IPS-18c (cell line): ENCODE measurements around the gene SAMM50.
A peak's percentile ranks its signal among the peaks of the same experiment; 100 is the strongest.

Experiments
- H3K4me3 ChIP-seq: 2 replicates; pipeline ENCODE4 v1.7.0; 2013; ENCODE audit warnings: low read depth, mild to moderate bottlenecking, low read length, moderate library complexity; ENCODE audit not compliant: insufficient read depth
- H3K9me3 ChIP-seq: one replicate; pipeline ENCODE4 v1.6.1; 2013; ENCODE audit warnings: mild to moderate bottlenecking, low read length, moderate library complexity; ENCODE audit not compliant: control insufficient read depth, insufficient read depth

The SAMM50 gene

DNA sequence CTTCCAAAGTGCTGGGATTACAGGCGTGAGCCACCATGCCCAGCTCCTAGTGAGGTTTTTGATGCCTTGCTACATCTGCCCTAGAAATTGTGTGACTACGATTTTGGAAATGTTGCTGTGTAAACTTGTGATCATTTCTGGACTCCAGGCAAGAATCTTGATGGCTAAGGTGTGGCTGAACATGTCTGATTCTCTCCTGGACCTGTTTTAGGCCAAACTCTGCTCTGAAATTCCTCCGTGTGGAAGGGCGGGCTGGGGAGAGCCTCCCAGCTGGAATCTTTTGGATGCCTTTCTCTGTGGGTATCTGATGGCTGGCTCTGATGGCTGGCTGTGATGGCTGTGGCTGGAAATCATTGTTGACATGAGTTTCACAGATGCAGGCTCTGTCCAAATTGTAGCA is 23.5 kb upstream of the SAMM50 start:
- H3K4me3 ChIP-seq: no peak overlapping the region
- H3K9me3 ChIP-seq: no peaks in the 10 kb centered on the region

DNA sequence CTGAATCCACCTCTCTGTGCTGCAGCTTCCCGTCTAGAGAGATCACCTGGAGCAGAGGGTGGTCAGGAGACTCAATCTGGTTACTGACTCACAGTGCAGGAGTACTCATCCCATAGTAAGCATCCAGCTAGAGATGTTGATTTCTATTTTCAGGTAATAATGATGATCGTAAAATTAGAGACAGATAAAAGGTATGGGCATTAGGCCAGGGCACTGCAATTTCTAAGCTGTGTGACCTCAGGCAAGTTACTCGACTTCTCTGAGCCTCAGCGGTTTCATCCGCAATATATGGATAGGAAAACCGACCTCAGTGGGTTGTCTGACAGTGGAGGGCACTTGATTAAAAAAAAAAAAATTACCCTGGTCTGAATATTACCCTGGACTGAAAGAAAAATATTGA is 13.8 kb upstream of the SAMM50 start:
- Histone ChIP-seq H3K9me3 (no peaks in the 10 kb centered on the region), H3K4me3 (no peak overlapping the region)

DNA sequence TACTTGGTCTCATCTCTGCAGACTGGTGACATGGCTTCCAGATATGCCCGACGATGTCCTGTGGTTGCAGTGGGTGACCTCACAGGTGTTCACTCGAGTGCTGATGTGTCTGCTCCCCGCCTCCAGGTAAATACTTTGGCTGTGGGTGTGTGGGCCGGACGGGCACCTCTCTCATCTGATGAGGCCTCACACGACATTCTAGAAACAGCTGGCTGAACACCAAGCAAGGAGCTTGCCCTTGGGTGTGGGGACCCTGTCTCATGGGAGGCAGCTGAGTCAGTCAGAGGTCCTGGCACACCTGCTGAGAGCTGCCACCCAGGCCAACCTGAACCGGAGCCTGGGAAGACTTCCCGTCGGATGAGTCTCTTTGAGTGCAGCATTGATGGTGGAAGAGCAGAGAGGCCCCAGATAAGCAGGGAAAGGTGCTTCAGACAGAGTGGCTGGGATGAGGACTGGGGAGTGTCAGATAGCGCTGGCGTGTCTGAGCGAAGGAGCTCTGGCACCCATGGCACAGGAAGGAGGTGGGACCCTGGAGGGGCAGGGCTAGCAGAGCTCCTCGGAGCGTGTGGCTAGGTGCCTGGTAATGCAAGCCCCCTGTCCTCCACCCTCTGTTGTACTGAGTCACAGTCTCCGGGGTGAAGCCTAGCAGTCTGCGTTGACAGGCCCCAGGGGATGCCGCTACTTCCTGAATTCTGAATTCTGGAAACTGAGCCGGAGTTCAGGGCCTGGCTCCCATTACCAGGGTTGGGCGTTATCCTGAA is 10.4 kb upstream of the SAMM50 start:
- Histone ChIP-seq H3K9me3 (no peaks in the 10 kb centered on the region), H3K4me3 (no peak overlapping the region)

DNA sequence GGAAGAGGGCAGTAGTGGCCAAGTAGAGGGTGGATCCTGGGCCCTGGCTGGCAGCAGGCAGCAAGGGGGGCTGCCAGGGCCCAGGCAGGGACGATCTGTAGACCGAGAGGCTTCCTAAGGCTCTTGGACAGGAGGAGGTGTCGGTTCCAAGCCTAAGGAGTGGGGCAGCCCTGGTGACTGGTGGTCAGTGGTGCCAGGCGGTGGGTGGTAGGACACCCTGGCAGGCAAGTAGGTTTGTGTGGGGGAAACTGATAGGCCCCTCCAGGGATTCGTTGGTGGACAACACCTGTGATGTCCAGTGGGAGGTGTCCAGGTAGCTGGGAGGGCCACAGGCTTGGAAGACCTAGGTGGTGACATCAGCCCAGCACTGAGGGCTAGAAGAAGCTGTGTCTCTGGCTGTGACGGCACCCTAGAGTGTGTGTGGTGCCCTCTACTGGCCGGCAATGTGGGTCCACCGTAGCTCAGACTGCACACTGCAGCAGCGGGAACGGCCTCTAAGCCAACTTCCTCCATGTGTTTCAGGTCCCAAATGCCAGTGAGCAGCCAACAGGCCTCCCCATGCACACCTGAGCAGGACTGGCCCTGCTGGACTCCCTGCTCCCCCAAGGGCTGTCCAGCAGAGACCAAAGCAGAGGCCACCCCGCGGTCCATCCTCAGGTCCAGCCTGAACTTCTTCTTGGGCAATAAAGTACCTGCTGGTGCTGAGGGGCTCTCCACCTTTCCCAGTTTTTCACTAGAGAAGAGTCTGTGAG is 9.4 kb upstream of the SAMM50 start:
- Histone ChIP-seq H3K9me3 (no peaks in the 10 kb centered on the region), H3K4me3 (no peak overlapping the region)

DNA sequence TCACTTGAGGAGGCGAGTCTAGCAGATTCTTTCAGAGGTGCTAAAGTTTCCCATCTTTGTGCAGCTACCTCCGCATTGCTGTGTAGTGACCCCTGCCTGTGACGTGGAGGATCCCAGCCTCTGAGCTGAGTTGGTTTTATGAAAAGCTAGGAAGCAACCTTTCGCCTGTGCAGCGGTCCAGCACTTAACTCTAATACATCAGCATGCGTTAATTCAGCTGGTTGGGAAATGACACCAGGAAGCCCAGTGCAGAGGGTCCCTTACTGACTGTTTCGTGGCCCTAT is 8.9 kb upstream of the SAMM50 start:
- H3K9me3 ChIP-seq: no peaks in the 10 kb centered on the region

DNA sequence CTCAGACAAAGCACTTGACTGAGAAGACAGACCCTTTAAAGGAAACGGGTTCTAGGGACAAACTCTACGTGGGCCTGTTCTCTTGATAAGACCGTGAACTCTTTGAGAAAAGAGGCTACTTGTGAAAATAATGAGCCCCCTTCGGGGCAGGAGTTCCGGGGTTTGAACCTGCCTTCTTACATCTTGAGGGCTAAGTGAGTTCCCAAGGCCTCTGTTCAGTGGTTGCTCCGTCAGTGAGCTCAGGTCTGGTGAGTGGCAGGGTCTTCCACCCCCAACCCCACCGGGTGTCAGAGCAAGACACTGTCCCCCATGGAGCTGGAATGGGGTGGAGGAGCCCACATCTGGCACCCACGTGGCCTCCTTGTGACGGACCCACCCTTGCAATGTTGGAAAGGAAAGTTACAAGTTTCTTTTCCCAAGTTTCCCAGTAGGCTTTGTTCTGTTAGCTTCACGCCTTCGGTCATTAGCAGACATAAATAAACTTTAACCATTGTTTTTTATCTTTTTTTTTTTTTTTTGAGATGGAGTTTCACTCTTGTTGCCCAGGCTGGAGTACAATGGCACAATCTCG is 6.3 kb upstream of the SAMM50 start:
- Histone ChIP-seq H3K9me3 (no peaks in the 10 kb centered on the region), H3K4me3 (no peak overlapping the region)

More for the DNA sequence above, 8.9 kb upstream of the SAMM50 start:
- no peak overlapping the region for H3K4me3 ChIP-seq

DNA sequence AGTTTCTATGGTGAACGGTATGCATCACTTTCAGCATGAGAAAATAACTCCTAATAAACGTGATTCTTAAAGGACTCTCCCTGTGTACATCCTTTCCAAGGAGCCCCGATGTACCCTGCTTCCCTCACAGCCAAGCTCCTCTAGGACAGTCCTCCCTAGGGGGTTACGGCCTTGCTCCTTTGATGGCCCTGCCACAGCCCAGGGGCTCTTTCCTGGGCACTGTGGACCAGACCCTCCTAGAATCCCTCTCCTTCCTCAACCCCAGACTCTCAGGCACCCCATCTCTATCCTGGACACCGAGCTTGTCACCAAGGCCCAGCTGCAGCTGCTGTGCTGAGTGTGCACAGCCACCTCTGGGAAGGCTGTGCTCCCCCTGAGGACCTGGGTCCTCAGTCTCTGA is 3.9 kb upstream of the SAMM50 start:
- Histone ChIP-seq H3K9me3 (no peaks in the 10 kb centered on the region), H3K4me3 (no peak overlapping the region)

DNA sequence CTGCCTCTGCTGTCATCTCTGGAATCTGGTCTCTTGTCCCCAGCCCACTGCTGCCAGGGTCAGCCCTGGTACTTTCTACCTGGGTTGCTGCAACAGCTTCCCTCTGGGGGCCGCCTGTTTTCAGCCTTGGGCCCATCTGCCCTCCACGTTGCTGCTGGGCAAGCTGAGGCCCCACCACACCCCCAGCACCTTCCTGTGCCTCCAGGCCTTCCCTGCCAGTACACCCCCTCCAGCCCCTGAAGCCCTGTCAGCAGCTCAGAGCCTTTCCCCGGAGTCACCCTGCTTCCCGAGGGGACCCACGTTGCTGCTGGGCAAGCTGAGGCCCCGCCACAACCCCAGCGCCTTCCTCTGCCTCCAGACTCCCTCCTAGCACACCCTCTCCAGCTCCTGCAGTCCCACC is 3.3 kb upstream of the SAMM50 start:
- no peaks in the 10 kb centered on the region for H3K9me3 ChIP-seq
- no peak overlapping the region for H3K4me3 ChIP-seq

DNA sequence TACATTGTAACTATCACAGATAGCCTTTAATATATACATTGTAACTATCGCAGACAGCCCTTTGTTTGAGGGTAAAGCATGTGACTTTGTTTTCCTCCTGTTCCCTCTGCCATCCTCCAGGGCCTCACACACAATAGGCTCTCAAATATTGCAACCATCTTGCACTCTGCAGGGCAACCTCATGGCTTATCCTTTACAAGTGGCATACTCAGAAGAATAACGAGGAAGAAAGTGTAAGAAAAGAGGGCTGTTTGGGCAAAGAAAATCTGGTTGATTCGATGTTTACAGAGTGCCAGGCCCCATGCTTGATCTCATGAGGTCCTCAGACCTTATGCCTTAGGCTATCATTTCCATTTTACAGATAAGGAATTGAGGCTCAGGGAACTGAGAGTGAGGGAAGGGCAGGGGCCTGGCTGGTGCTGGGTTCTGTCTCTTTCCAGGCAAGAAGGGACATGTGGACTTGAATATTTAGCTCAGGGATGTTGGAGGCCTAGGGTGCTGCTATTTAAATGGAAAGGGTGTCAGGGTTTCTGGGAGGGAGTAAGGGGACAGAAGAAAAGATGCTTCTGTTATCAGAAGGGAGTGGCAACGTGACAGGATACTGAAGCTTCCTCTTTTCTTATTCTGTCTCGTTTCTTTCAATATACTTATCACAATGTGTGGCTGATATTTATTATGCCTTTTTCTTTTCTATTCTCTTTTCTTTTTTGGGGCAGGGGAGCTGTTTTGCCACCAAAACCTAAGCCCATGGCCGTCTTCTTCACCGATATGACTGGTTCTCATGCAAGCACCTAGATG is 1.1 kb upstream of the SAMM50 start:
- Histone ChIP-seq H3K9me3 (no peaks in the 10 kb centered on the region), H3K4me3 (peak overlapping the region; percentile 97)

DNA sequence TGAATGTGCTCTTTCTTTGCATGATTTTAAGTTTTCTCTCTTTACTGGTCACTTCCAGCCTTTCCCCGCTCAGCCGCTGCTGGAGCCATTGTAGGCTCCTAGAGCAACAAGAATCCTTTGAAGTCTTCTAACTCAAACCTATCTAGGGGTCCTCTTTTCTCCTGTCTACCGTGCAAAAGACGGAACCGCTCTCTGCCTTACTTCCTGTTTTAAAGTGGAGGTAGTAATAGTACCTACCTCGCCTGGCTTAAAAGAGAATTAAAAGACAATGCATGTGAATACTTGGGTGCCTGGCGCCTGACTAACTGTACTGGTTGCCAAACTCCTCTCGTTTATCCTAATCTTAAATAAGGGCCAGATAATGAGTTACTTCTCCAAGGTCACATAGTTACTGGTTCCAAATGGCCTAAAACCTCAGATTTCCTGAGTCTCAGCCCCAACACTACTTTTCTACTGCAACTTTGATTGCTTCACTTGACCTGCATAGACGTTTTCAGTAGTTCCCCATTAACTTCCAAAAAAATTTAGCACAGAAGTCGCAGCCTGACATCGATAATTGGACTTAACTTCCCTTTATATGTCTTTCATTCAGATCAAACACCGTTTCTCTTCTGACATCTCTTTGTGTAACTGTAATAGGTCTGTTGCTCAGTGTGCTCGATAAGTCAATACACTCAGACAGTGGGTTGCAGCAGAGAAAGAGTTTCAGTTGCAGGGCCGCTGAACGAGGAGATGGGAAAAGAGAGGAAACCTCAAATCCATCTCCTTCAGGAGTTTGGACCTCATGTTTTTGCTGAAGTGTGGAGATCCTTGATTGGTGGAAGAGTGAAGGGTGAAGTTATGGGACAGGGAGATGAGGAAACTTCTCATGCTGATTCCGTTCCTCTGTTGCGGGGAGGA is 891 bp downstream of the SAMM50 start:
- peak overlapping the region; percentile 97 for H3K4me3 ChIP-seq
- no peaks in the 10 kb centered on the region for H3K9me3 ChIP-seq

DNA sequence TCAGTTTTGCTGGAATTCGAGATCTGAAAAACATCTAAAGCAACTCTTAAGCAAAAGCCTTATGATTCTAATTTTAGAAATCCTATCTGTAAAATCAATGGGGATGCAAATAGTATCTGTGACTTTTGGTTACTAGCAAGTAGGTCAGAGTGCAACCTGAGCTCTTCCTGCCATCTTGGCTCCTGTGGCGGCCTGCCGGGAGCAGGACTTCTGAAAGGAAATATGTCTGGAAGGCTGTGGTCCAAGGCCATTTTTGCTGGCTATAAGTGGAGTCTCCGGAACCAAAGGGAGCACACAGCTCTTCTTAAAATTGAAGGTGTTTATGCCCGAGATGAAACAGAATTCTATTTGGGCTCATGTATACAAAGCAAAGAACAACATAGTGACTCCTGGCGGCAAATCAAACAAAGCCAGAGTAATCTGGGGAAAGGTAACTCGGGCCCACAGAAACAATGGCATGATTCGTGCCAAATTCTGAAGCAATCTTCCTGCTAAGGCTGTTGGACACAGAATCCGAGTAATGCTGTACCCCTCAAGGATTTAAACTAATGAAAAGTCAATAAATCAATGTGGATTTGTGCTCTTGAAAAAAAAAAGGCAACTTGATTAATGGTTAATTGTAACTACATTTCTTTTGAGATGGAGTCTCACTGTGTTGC is 1.7 kb downstream of the SAMM50 start:
- Histone ChIP-seq H3K4me3 (0 out of 2 replicates have a peak overlapping the region, but pooled peaks have one; percentile 97), H3K9me3 (no peaks in the 10 kb centered on the region)

DNA sequence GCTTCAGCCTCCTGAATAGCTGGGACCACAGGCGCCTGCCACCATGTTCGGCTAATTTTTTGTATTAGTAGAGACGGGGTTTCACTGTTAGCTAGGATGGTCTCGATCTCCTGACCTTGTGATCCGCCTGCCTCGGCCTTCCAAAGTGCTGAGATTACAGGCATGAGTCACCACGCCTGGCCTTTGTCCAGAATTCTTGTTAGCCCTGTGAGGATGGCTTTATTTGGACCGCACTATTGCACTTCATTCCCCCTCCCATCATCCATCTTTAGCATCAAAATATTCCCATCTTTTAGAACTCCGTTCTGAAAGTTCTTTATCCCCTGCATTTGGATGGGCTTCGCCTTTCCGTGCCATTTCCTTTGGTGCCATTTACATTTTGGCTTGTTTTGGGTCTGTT is 2.6 kb downstream of the SAMM50 start:
- Histone ChIP-seq H3K9me3 (no peaks in the 10 kb centered on the region), H3K4me3 (no peak overlapping the region)

DNA sequence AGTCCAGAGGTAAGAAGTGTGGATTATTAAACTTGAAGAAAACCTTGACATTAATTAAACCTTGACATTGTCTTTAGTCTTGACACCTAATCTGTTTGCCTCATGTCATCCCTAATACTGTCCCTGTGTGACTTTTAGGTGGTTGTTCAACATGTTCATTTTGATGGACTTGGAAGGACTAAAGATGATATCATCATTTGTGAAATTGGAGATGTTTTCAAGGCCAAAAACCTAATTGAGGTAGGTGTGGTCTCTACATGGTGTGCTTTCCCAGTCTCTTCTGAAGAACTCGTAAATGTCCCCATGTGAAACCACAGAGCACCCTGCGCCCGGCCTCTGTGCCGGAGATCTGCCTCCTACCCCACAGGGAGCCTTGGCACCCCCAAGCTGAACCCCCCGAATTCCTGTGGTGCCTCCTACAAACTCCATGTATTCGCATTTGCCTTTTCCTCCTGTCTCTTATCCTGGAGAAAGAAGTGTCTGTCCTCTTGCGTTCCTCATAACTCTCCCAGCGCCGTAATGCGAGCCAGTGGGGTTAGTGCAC is 9.1 kb downstream of the SAMM50 start:
- Histone ChIP-seq H3K9me3 (no peaks in the 10 kb centered on the region), H3K4me3 (no peak overlapping the region)

DNA sequence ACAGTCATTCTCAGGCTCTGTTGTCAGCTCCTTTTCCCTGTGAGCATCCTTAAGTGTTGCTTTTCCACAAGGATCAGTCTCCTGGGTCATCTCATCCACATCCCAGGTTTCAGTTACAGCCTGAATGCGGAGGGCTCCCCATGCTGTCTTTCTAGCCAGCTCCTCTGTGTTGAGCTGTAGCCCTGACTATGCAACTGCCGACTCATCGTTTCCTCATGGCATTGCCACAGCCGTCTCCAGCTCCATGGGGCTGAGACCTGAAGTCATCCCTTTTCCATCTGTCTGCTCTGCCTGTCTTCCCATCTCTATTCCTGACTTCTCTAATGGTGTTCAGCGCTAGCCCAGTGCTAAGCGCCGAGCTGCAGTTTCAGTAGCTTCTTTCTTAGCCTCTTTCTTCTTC is 11.8 kb downstream of the SAMM50 start:
- no peaks in the 10 kb centered on the region for H3K9me3 ChIP-seq
- no peak overlapping the region for H3K4me3 ChIP-seq

DNA sequence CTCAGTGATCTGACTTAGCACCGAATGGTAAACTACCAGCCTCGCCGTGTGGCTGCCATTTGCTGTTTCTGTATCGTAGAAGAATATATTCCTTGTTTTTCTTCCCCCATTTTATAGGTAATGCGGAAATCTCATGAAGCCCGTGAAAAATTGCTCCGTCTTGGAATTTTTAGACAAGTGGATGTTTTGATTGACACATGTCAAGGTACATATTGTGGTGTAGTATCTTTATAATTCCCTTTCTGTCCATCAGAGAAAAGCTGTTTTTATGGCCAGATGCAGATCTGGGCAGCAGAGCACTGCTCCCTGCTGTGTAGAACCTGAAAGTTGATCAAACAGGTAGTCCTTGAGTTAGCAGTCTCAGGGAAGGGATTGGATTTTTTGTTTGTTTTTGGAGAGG is 13.4 kb downstream of the SAMM50 start:
- H3K9me3 ChIP-seq: no peaks in the 10 kb centered on the region
- no peak overlapping the region for H3K4me3 ChIP-seq
